IMR-90 (cell line): ENCODE measurements around the gene MERTK. TPM values are rescaled to one million over a fixed set of nuclear protein-coding genes. Genes with fewer than 3 reads are reported as not detected.

Experiments used
- ATAC-seq: fragments of 200-7000 bp; cut with Tn5 transposase; 2 replicates; pipeline ENCODE4 v1.9.1; 2020; ENCODE audit warnings: low read depth, mild to moderate bottlenecking, moderate library complexity
- BruUV-seq: library from RNA; stranded (reverse); fragments of 400-500 nt; replicated peaks from 2 replicates; lab custom pipeline; 2021; lab: Mats Ljungman, UMichigan
- CTCF ChIA-PET: fragments of 300-600 bp; formaldehyde crosslinking; extraction: SDS; loops from one replicate; lab custom pipeline; 2021; ENCODE audit warnings: antibody characterized with exemption; lab: Yijun Ruan, JAX
- POLR2A ChIA-PET: fragments of 300-600 bp; sonication (Branson Sonifier 250); formaldehyde crosslinking; loops from one replicate; lab custom pipeline; 2022; ENCODE audit warnings: antibody characterized with exemption; ENCODE audit not compliant: unreplicated experiment; lab: Charles Lee
- DNase-seq: peaks from one replicate; pipeline ENCODE4 v3.0.0; 2013
- H2AFZ ChIP-seq: replicated peaks from 2 replicates; pipeline ENCODE3; 2013; ENCODE audit warnings: low read length, mild to moderate bottlenecking; ENCODE audit not compliant: poor library complexity
- H2AK5ac ChIP-seq: 2 replicates; pipeline ENCODE4 v1.6.1; 2013; ENCODE audit warnings: low read depth, low read length, inconsistent platforms
- H2AK9ac ChIP-seq: replicated peaks from 2 replicates; pipeline ENCODE3; 2013; ENCODE audit warnings: mild to moderate bottlenecking, low read depth, low read length, moderate library complexity; ENCODE audit not compliant: poor library complexity
- H2BK120ac ChIP-seq: 2 replicates; pipeline ENCODE4 v1.6.1; 2013; ENCODE audit warnings: low read depth, low read length, inconsistent platforms
- H2BK15ac ChIP-seq: 3 replicates; pipeline ENCODE4 v1.6.1; 2013; ENCODE audit warnings: low read depth, low read length, inconsistent platforms
- H2BK20ac ChIP-seq: 2 replicates; pipeline ENCODE4 v1.6.1; 2013; ENCODE audit warnings: low read depth, mild to moderate bottlenecking, inconsistent platforms, low read length, moderate library complexity
- H2BK5ac ChIP-seq: 2 replicates; pipeline ENCODE4 v1.6.1; 2013; ENCODE audit warnings: mild to moderate bottlenecking, low read depth, low read length, inconsistent platforms; ENCODE audit not compliant: poor library complexity, severe bottlenecking
- H3K14ac ChIP-seq: replicated peaks from 2 replicates; pipeline ENCODE4 v1.6.1; 2013; ENCODE audit warnings: low read depth, low read length, inconsistent platforms
- H3K18ac ChIP-seq: 2 replicates; pipeline ENCODE4 v1.6.1; 2013; ENCODE audit warnings: low read depth, low read length, control low read depth
- H3K23ac ChIP-seq: 2 replicates; pipeline ENCODE4 v1.6.1; 2013; ENCODE audit warnings: low read depth, low read length, inconsistent platforms
- H3K27ac ChIP-seq: 2 replicates; pipeline ENCODE4 v1.5.1; 2013; ENCODE audit warnings: mild to moderate bottlenecking, control low read depth, low read length; ENCODE audit not compliant: insufficient read depth
- H3K27me3 ChIP-seq: 2 replicates; pipeline ENCODE4 v1.6.1; 2013; ENCODE audit warnings: low read length; ENCODE audit not compliant: control insufficient read depth, insufficient read depth
- H3K36me3 ChIP-seq: 2 replicates; pipeline ENCODE4 v1.6.1; 2013; ENCODE audit warnings: low read length, mixed read lengths; ENCODE audit not compliant: control insufficient read depth, insufficient read depth
- H3K4ac ChIP-seq: 2 replicates; pipeline ENCODE4 v1.6.1; 2013; ENCODE audit warnings: low read depth, low read length, inconsistent platforms
- H3K4me1 ChIP-seq: 2 replicates; pipeline ENCODE4 v1.6.1; 2013; ENCODE audit warnings: low read length, mixed read lengths; ENCODE audit not compliant: control insufficient read depth, insufficient read depth
- H3K4me2 ChIP-seq: 2 replicates; pipeline ENCODE4 v1.6.1; 2013; ENCODE audit warnings: low read depth, mild to moderate bottlenecking, control low read depth, low read length, moderate library complexity
- H3K4me3 ChIP-seq: 2 replicates; pipeline ENCODE4 v1.5.1; 2013; ENCODE audit warnings: low read depth, mild to moderate bottlenecking, control low read depth, low read length, moderate library complexity; ENCODE audit not compliant: insufficient read depth
- H3K56ac ChIP-seq: 2 replicates; pipeline ENCODE4 v1.6.1; 2013; ENCODE audit warnings: low read length, inconsistent platforms; ENCODE audit not compliant: insufficient read depth; ENCODE audit errors: extremely low read depth
- H3K79me1 ChIP-seq, 2 experiments: 2 replicates each; pipeline ENCODE4 v1.6.1; 2013; ENCODE audit warnings: low read length in 2 of 2, inconsistent platforms in 1 of 2, low read depth in 1 of 2
- H3K9ac ChIP-seq: 2 replicates; pipeline ENCODE4 v1.6.1; 2013; ENCODE audit warnings: low read depth, low read length, control low read depth
- H3K9me1 ChIP-seq: 2 replicates; pipeline ENCODE4 v1.6.1; 2013; ENCODE audit warnings: low read length, inconsistent platforms; ENCODE audit not compliant: insufficient read depth
- H3K9me3 ChIP-seq: 2 replicates; pipeline ENCODE4 v1.6.1; 2013; ENCODE audit warnings: low read length; ENCODE audit not compliant: control insufficient read depth, insufficient read depth
- H4K20me1 ChIP-seq: 2 replicates; pipeline ENCODE4 v1.6.1; 2013; ENCODE audit warnings: low read length, inconsistent platforms; ENCODE audit not compliant: insufficient read depth
- H4K5ac ChIP-seq: 2 replicates; pipeline ENCODE4 v1.6.1; 2013; ENCODE audit warnings: mild to moderate bottlenecking, low read depth, low read length, control low read depth
- H4K8ac ChIP-seq, 2 experiments: 2 replicates each; pipeline ENCODE4 v1.6.1; 2013; ENCODE audit warnings: low read depth in 2 of 2, low read length in 2 of 2, control low read depth in 1 of 2, inconsistent platforms in 1 of 2
- H4K91ac ChIP-seq: 2 replicates; pipeline ENCODE4 v1.6.1; 2013; ENCODE audit warnings: low read depth, low read length, inconsistent platforms; ENCODE audit not compliant: insufficient read depth
- RAD21 ChIP-seq: IDR thresholded peaks from 2 replicates; pipeline ENCODE4 v1.6.1; 2012; ENCODE audit warnings: low read length, improper control_type of control experiment
- WGBS, 2 experiments: methylation state at CpG; one replicate each; pipeline versions ENCODE4 v1.1.5 to v1.1.7; 2013; ENCODE audit warnings: missing lambda C conversion rate in 2 of 2; ENCODE audit not compliant: insufficient read length in 1 of 2; ENCODE audit errors: extremely low coverage in 2 of 2; 5-methylcytosine and 5-hydroxymethylcytosine counted together
- dilution Hi-C: fragments of 300-500 bp; cut with HindIII; formaldehyde crosslinking; loops from one replicate; pipeline ENCODE4 v1.14.3; 2018; ENCODE audit warnings: low sequenced_read_pairs; ENCODE audit not compliant: unreplicated experiment
- in situ Hi-C: fragments of 300-500 bp; cut with MboI; formaldehyde crosslinking; loops from 3 replicates; pipeline ENCODE4 v1.14.3; 2019; ENCODE audit warnings: low sequenced_read_pairs, inconsistent platforms, mixed read lengths
- intact Hi-C: fragments of 100-400 bp; cut with micrococcal nuclease; formaldehyde crosslinking; loops from 2 replicates; pipeline ENCODE4 v1.10.0; 2022
- polyA plus RNA-seq, 3 experiments: library from polyadenylated mRNA; depleted of rRNA; stranded (reverse); fragments of >200 nt; gene quantifications; 2 replicates each; pipeline ENCODE4 v1.2.3, GENCODE V29; 2012; ENCODE audit warnings: low replicate concordance in 1 of 3
- total RNA-seq: library from RNA; depleted of rRNA; stranded (reverse); fragments of >200 nt; gene quantifications from 2 replicates; pipeline ENCODE4 v1.2.3, GENCODE V29; 2012

Gene MERTK
- total and polyA plus RNA-seq, 2 of the 4 experiments (the other 2 are of a cell fraction): 0.36 to 0.62 TPM

DNA sequence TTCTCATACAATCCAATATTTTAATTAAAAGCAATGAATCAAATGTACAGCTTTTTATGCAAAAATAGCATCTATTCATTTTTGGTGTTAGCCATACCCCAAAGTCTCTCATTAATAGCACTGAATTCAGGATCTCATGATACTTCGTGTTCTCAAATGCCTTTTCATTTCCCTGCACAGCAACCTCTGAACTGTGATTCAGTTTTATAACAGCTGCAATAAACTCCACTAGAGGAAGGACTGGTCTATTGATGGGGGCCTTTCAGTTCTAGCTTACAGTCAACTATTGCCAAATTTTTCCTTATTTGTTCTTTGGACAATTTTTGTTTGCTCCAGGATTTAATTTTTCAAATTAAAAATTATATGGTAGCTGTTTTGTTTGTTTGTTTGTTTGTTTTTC lies 151.9 kb downstream of the MERTK start:
- H2AK9ac ChIP-seq: no peak overlapping the region
- TF ChIP-seq RAD21: no peak
- H3K4me3 ChIP-seq: no peak overlapping the region
- in situ Hi-C loops: no loop called here
- no peaks in the 10 kb centered on the region for H3K4me1 ChIP-seq
- no peak overlapping the region for H4K8ac ChIP-seq
- H4K5ac ChIP-seq: no peak overlapping the region
- H2AFZ ChIP-seq: no peak overlapping the region
- H3K9me3 ChIP-seq: peaks cover 2% of the 10 kb centered on the region; the same call in 1 of the 2 replicates
- DNase-seq (no peak), ATAC-seq (no peak)
- no peak overlapping the region for H2AK5ac ChIP-seq
- H3K9me1 ChIP-seq: no peaks in the 10 kb centered on the region; the same call in 1 of the 2 replicates
- no peak overlapping the region for H2BK15ac ChIP-seq
- WGBS, 2 experiments: no CpG with 5 or more reads among the region's 1 CpG
- no peak overlapping the region for H3K14ac ChIP-seq
- no peak overlapping the region for H3K4ac ChIP-seq
- dilution Hi-C loops: no loop called here
- POLR2A ChIA-PET: no interaction called here
- no peaks in the 10 kb centered on the region for H3K36me3 ChIP-seq
- no peak overlapping the region for H3K18ac ChIP-seq
- H3K4me2 ChIP-seq: no peak overlapping the region
- no peak overlapping the region for H2BK20ac ChIP-seq
- no peak overlapping the region for H3K23ac ChIP-seq
- peaks cover 0 to 9% of the 10 kb centered on the region in 2 experiments; a peak in 2 of 4 replicates for H3K79me1 ChIP-seq
- no peak overlapping the region for H3K56ac ChIP-seq
- H4K20me1 ChIP-seq: peaks cover 3% of the 10 kb centered on the region
- no peak overlapping the region for H3K27ac ChIP-seq
- CTCF ChIA-PET: no interaction called here
- no peak overlapping the region for H2BK120ac ChIP-seq
- H4K91ac ChIP-seq: no peak overlapping the region
- intact Hi-C loops: loop anchor here (5.0 kb wide), 1 partner anchor 207 kb away; the partner anchor contains the start of gene ZC3H8
- no peak overlapping the region for H3K9ac ChIP-seq
- BruUV-seq: no TSS peak
- no peak overlapping the region for H2BK5ac ChIP-seq
- H3K27me3 ChIP-seq: no peaks in the 10 kb centered on the region
